ENCODE data around the gene REXO1. TPM values are rescaled to one million over a fixed set of nuclear protein-coding genes. Genes with fewer than 3 reads are reported as not detected.

The REXO1 gene
- total and polyA plus RNA-seq, 2 of the 8 experiments (the other 6 are each of a cell fraction or from before 2014, with no cell fraction given), result 42.4 to 44.3 TPM

DNA sequence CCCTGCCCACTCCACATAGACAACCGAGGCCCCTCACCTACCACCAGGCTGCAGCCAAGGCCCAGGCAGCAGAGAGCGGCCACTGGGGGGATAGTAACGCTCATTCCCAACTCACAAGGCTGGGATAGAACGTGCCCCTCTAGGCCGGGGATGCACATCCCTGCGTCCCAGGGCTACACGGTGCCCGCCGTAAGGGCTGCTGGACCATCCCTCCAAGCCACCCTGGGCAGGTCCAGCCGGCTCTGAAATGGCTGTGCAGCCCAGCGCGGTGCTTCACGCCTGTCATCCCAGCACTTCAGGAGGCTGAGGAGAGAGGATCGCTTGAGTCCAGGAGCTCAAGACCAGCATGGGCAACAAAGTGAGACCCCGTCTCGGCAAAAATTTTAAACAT lies 3.2 kb downstream of the REXO1 start:
- Histone ChIP-seq H3K79me1 (ENCODE audit: low read depth, low read length) (peaks cover 29% of the 10 kb centered on the region), H4K20me1 (replicated peaks in 1 of 2; ENCODE audit: control insufficient read depth in 1 of 2, insufficient read depth in 2 of 2, low read length in 2 of 2) (peaks cover 23 to 38% of the 10 kb centered on the region in 2 experiments), H3K79me2 (ENCODE audit: control insufficient read depth in 1 of 2, insufficient read depth in 2 of 2, low read length in 2 of 2) (peaks cover 23 to 78% of the 10 kb centered on the region in 2 experiments), H3K36me3 (ENCODE audit: control insufficient read depth in 2 of 4, insufficient read depth in 4 of 4, low read length in 3 of 4) (no peaks in the 10 kb centered on the region), H3K18ac (ENCODE audit: extremely low read depth, low read length) (no peak overlapping the region), H2BK12ac (ENCODE audit: low read depth, low read length) (no peak overlapping the region), H3K27me3 (replicated peaks in 1 of 4; ENCODE audit: control insufficient read depth in 3 of 4, extremely low read depth in 1 of 4, insufficient read depth in 3 of 4, low read length in 3 of 4) (no peaks in the 10 kb centered on the region), H3K23me2 (ENCODE audit: low read depth, low read length) (peaks cover 3% of the 10 kb centered on the region; the same call in 1 of the 2 replicates), H3K4me2 (ENCODE audit: insufficient read depth in 1 of 2, low read depth in 2 of 2, low read length in 2 of 2) (no peak overlapping the region), H4K8ac (ENCODE audit: extremely low read depth, insufficient read depth, low read length) (peak overlapping the region; percentile 74; the same call in 1 of the 2 replicates), H2BK5ac (ENCODE audit: low read depth, low read length) (no peak overlapping the region), H3K27ac (ENCODE audit: low read depth, low read length) (no peak overlapping the region), H4K5ac (ENCODE audit: insufficient read length, low read depth, low read length) (no peak overlapping the region), H2BK120ac (replicated peaks; ENCODE audit: low read depth, low read length) (no peak overlapping the region), H3K9me3 (ENCODE audit: insufficient read depth in 2 of 2, low read depth in 1 of 2, low read length in 1 of 2) (no peaks in the 10 kb centered on the region), H3K4ac (replicated peaks; ENCODE audit: insufficient read length, low read depth, low read length) (no peak overlapping the region), H3K14ac (ENCODE audit: insufficient read length) (no peak overlapping the region), H3K9ac (replicated peaks in 1 of 4; ENCODE audit: extremely low read depth in 1 of 4, low read depth in 3 of 4, low read length in 3 of 4) (no peak overlapping the region), H2BK15ac (ENCODE audit: low read length) (no peak overlapping the region), H3K4me1 (replicated peaks in 1 of 4; ENCODE audit: control insufficient read depth in 3 of 4, insufficient read depth in 4 of 4, low read length in 3 of 4) (peaks cover 0 to 10% (median 7%) of the 10 kb centered on the region in 4 experiments; a peak in 6 of 7 replicates), H2AFZ (ENCODE audit: low read length) (no peak overlapping the region), H3K23ac (ENCODE audit: insufficient read length) (no peak overlapping the region), H4K91ac (replicated peaks; ENCODE audit: insufficient read length, low read length) (no peak overlapping the region), H2AK5ac (ENCODE audit: low read depth, low read length) (no peak overlapping the region), H3K4me3 (ENCODE audit: extremely low read depth in 1 of 4, insufficient read depth in 2 of 4, low read depth in 3 of 4, low read length in 4 of 4) (no peak overlapping the region), H2BK20ac (ENCODE audit: low read length) (no peak overlapping the region), H3K56ac (replicated peaks; ENCODE audit: insufficient read length, low read depth, low read length) (no peak overlapping the region)
- no peak for FAIRE-seq
- 90% methylated on average over 16 of the region's 16 CpGs; no CpG with 5 or more reads in 1 of the 2 experiments for WGBS, 2 experiments (ENCODE audit: extremely low coverage in 1 of 2, insufficient coverage in 1 of 2, insufficient read length in 1 of 2, insufficient replicate concordance in 2 of 2, low coverage in 1 of 2, low lambda C conversion rate in 2 of 2, missing lambda C conversion rate in 1 of 2)
- DNase-seq (ENCODE audit: low read depth in 1 of 2, low spot score in 2 of 2), result no peak
- POLR2A ChIA-PET (ENCODE audit: partially characterized antibody), result interaction anchor here (0.6 to 1.6 kb wide), 5 partner anchors 11 to 209 kb away, joined by 3 to 5 read pairs (median 3); no protein-coding TSS in a partner anchor
- CTCF ChIA-PET (ENCODE audit: partially characterized antibody), result interaction anchor here (1.0 to 14.9 kb wide), 2 partner anchors 9 to 19 kb away, joined by 3 to 228 read pairs; no protein-coding TSS in a partner anchor
- no peak for TF ChIP-seq TEAD4 (IDR thresholded peaks at IDR 0.05; ENCODE audit: low read depth, low read length)
- no peak for TF ChIP-seq NANOG (IDR thresholded peaks at IDR 0.05; ENCODE audit: insufficient read depth, low read depth, low read length, poor library complexity, severe bottlenecking)
- no peak for TF ChIP-seq TCF12 (IDR thresholded peaks at IDR 0.05; ENCODE audit: low read depth, low read length)
- no peak for TF ChIP-seq POU5F1 (IDR thresholded peaks at IDR 0.05; ENCODE audit: low read depth, low read length)
- TF ChIP-seq SIRT6 (IDR thresholded peaks at IDR 0.05; ENCODE audit: low read length), result no peak
- TF ChIP-seq ZNF274 (IDR thresholded peaks at IDR 0.05; ENCODE audit: borderline replicate concordance, extremely low read depth, low read length), result no peak
- TF ChIP-seq MAX (IDR thresholded peaks at IDR 0.05), result no peak
- no peak for TF ChIP-seq CBX8 (IDR thresholded peaks at IDR 0.05; ENCODE audit: borderline replicate concordance, low read depth, low read length)
- TF ChIP-seq KDM1A (IDR thresholded peaks at IDR 0.05; ENCODE audit: borderline replicate concordance, low read length), result no peak
- no peak for TF ChIP-seq SP2 (IDR thresholded peaks at IDR 0.05; ENCODE audit: low read length)
- no peak for TF ChIP-seq EGR1 (IDR thresholded peaks at IDR 0.05; ENCODE audit: borderline replicate concordance, low read depth, low read length)
- no peak for TF ChIP-seq POLR2AphosphoS5 (IDR thresholded peaks at IDR 0.05; ENCODE audit: low read depth, low read length)
- TF ChIP-seq RFX5 (IDR thresholded peaks at IDR 0.05; ENCODE audit: borderline replicate concordance, low read depth, low read length), result no peak
- TF ChIP-seq, protein P1, sequence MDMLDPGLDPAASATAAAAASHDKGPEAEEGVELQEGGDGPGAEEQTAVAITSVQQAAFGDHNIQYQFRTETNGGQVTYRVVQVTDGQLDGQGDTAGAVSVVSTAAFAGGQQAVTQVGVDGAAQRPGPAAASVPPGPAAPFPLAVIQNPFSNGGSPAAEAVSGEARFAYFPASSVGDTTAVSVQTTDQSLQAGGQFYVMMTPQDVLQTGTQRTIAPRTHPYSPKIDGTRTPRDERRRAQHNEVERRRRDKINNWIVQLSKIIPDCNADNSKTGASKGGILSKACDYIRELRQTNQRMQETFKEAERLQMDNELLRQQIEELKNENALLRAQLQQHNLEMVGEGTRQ (IDR thresholded peaks at IDR 0.05; ENCODE audit: low read length), result no peak

Measured in H1 (cell line).